ENCODE measurements around the gene PRKAA1.

PRKAA1 gene

DNA sequence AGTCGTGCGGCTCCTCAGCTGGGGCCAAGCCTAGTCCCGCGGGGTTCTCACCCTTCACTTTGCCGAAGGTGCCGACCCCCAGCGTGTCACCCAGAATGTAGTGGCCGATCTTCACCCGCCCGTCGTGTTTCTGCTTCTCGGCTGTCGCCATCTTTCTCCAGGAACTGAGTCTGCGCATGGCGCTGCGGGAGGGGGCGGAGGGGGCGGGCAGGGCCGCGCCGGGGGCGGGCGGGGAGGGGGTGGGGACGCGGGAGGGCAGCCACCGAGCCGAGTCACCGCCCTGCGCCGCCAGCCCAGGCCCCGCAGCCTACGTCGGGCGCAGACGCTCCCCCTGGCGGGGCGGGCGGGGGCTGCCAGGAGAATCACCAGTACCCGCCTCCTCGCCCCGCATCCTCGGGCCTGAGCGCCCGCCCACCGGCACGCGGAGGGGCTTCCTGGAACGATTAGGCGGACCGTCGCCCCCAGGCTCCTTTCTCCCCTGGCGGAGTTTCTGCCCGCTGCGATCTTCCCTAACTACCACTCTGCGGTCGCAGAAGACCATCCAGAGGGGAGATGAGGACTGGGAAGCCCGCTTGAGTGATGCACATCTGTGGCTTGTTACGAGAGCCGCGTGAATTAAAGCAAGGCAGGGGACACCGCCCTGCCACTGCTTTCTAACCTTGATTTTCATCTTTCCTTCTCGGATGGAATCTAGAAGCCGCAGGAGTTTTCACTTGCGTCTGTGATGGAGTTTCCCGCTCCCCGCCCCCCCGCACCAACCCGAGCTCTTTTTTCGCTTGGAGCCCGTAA is at the start of gene PRKAA1:
Gene PRKAA1, minus strand, starts transcription at position 363 of the 789 bp plus-strand sequence. Its CDS starts 185 bp downstream, at position 178.
- DNase-seq (ENCODE audit: low read depth), result peak; percentile 87

DNA sequence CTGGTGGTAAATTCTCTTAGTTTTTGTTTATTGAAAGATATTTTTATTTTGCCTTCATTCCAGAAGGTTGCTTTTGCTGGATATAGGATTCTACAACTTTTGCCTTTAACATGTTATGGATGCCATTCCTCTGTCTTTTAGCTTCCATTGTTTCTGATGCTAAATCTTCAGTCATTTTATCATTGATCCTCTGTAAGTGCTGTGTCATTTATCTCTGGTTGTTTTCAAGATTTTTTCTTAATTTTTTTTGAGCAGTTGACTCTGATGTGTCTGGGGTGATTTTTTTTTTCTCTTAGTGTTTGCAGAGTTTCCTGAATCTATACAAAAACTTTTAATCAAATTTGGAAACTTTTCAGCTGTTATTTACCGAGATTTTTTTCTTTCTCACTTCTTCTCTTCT is 49.4 kb upstream of the PRKAA1 start:
- no peak for DNase-seq (ENCODE audit: low read depth)

DNA sequence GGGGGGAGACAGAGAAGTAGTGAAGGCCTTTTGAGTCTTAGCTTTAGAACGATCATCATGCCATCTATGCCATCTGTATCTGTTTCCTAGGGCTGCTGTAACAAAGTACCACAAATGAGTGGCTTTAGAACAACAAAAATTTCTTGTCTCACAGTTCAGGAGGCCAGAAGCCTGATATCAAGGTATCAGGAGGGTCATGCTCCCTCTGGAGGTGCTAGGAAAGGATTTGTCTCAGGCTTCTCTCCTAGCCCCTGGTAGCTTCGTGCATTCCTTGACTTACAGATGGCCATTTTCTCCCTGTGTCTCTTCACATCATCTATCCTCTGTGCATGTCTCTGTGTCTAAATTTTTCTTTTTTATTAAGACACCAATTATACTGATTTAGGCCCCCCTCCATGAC is 48.2 kb upstream of the PRKAA1 start:
- no peak for DNase-seq (ENCODE audit: low read depth)

DNA sequence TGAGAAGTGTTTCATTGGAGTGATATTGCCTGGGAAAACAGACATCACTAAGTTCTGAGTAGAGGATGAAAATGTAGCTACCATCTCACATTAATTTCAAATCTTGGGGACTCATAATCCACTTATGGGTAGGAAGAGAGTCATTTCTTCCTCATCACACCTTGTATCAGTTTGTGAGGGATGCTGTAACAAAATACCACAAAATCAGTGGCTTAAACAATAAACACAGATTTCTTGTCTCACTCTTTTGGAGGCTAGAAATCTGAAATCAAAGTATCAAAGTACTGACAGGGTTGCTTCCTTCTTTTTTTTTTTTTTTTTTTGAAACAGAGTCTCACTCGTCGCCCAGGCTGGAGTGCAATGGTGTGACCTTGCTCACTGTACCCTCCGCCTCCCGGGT is 46.4 kb upstream of the PRKAA1 start:
- no peak for DNase-seq (ENCODE audit: low read depth)

DNA sequence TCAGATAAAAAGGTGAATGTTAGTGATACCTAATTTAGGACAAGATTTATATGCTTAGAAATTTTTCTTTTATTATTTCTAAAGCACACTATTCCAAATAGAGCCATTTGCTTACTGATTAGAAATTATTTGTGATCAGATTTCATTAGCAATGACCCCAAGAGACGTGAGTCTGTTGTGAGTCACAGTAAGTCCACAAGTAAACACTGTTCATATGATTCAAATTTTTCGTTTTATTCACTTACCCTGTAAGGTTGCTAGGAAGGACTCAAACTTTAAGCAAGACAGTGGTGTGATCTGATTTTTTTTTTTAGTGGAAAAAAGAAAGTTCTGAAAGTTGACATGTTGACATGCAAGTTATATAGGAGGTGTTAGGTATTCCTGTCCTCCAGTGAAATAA is 44.2 kb upstream of the PRKAA1 start:
- DNase-seq (ENCODE audit: low read depth), result peak; percentile 40

DNA sequence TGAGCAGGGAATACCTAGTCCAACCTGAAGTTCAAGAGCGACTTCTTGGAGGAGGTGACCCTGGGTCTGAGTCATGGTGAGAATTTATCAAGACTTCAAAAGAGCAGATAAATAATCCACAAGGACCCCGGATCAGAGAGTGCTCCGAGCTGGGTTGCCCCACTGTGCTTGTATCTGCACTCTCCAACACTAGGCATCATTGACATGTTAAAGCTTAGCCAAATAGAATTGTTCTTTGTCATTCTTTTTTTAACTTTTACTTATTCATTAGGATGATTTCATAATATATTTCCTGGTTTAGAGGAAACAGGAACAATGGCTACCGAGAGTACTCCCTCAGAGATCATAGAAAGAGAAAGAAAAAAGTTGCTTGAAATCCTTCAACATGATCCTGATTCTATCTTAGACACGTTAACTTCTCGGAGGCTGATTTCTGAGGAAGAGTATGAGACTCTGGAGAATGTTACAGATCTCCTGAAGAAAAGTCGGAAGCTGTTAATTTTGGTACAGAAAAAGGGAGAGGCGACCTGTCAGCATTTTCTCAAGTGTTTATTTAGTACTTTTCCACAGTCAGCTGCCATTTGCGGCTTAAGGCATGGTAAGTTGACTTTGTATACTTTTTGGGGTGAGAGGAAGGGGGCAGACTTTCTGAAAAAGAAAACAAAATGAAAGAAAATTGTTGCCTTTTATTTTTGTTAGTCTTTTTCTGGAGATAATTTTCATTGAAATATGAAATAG is 43.1 kb upstream of the PRKAA1 start, which contains the start of gene CARD6:
Gene CARD6, plus strand, starts transcription at position 300 of the 738 bp plus-strand sequence. Its CDS starts 16 bp downstream, at position 316.
- peak; percentile 42 for DNase-seq (ENCODE audit: low read depth)

DNA sequence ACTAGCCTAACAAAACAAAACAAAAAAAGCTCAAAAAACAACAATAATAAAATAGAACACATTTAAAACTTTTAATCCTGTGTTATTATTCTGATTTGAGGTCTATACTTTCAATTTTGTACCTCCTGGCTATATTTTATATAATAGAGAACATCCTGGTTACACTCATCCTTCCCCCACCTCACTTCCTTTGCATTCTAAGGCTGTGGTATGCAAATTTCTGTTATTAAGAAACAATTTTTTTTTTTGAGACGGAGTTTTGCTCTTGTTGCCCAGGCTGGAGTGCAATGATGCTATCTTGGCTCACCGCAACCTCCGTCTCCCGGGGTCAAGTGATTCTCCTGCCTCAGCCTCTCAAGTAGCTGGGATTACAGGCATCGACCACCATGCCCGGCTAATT is 39.9 kb upstream of the PRKAA1 start:
- DNase-seq (ENCODE audit: low read depth), result no peak

DNA sequence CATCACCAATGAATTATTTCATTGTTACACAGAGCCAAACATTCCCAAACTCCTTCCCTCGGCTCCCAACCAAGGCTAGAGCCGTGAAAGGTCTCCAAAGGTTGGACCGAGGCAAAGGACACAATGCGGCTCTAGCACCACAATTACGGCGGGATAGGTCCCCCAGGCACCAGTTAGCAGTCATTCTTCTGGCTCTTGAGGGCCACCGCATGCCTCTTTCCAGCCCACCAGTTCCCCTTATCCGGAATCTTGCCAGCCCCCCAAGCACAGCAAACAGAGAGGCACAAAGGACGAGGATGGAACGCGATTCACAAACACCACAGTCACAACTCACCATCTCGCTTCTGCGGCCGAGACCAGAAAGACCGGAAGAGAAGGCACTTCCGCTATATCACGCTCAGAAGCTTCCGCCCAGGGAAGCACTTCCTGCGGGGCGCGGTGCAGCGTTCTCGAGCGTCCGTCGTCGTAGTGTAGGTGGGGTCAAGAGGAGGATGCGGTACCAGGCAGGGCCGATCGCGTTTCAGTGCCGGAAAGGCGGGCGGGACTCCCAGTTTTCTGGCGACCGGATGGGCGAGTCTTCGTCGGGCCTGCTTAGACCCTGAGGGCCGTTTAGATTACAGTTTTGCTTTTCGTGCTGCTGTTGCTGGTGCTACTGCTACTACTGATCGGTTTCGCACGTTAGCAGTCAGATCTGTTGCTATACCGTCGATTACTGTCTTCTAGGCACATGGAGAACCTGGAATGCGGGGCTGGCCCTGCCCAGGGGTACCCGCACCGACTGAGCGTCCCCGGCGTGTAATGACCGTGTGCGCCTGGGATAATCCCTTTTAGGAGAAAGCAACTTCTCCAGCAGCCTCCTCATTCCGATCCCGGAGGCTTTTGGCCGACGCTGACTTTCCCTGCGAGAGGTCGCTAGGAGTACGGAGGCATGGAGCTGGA is 36.9 kb upstream of the PRKAA1 start, which contains the start of gene RPL37:
Gene RPL37, minus strand, starts transcription at position 374 of the 939 bp plus-strand sequence. Its CDS starts 37 bp downstream, at position 337.
- DNase-seq (ENCODE audit: low read depth), result peak; percentile 99

DNA sequence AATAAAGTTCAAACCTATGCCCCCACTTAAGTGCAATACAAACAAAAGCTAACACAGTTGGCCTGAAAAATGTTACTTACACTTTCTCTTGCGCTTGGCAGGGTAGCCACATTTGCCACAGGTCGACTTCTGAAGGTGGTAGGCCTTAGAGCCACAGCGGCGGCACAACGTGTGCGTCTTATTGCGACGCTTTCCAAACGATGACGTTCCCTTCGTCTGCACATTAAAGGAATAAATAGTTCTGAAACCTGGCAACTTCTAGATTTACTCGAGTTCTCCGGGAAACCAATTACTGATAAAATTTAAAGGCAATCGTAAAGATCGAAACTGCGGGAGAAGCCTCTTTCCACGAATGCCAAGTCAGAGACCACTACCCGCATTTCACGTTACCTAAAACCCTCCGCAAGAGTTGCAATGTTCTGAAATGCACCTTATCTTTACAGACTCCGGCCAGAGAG is 36.2 kb upstream of the PRKAA1 start:
- peak; percentile 29 for DNase-seq (ENCODE audit: low read depth)

DNA sequence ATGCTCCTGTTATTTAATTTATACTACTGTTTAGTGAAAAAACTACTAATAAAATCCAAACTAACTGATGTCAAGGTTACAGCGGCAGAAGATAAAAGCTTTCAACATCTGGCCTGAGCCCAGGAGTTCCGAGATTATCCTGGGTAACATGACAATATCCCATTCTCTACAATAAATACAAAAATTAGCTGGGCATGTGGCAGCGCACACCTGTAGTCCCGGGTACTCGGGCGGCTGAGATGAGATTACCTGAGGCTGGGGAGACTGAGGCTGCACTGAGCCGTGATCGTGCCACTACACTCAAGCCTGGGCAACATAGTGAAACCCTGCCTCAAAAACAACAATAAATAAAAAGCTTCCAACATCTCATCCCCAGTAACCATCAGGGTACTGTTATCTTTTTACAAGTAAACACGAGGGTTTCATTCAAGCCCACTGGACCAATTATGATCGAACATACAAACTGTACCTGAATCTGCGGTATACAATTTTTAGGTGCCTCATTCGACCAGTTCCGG is 35.6 kb upstream of the PRKAA1 start:
- no peak for DNase-seq (ENCODE audit: low read depth)

DNA sequence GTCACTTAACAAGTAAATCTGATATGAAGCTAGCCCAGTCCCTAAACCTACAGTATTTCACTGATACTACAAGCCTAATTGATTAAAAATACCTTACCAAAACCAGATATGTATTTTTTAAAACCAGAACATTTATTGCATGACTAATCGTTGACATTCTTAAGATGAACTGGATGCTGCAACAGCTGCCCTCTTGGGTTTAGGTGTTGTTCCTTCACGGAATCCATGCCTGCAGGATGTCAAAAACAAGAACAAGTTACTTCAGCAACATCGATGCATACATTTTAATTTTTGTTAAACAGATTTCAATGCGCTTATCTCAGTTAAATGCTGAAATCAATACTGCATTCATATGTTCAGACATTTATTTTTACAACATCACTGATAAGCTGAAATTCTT is 34.2 kb upstream of the PRKAA1 start:
- peak; percentile 26 for DNase-seq (ENCODE audit: low read depth)

DNA sequence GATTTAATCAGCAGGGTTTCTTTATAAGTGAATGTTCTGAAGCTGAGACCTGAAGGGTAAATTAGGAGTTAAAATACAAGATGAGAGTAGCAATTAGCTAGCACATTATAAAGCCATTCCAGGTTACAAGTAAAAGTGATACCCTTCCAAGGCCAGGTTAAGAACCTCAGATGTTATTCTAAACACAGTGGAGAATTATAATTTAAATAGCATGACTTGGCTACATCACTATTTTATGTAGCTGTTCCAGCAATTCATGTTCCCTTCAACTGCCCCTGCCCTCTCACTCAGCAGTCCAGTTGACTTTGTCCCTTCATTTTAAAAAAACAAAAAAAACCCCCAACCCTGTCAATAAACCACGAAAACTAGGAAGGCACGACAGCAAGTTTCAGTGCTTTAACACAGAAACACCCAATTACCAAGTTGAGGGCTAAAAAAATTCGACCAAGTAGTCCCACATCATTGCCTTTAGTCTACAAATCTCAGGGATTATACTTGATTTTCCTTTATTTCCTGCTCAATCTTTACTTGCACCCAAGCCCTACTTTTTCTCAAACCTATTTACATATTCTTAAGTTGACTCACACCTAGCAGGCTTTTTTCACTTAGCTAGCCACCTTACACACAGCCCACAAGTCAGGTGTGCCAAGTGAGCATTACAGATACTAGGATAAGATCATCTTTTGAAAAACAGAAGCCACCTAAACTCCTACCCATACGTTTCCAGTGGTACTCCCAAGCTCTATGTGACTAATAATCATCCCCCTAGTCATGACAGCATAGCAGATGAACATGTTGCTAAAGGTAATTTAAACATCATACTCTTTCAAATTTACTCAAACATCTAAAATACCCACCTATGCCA is 33.4 kb upstream of the PRKAA1 start:
- DNase-seq (ENCODE audit: low read depth), result no peak

DNA sequence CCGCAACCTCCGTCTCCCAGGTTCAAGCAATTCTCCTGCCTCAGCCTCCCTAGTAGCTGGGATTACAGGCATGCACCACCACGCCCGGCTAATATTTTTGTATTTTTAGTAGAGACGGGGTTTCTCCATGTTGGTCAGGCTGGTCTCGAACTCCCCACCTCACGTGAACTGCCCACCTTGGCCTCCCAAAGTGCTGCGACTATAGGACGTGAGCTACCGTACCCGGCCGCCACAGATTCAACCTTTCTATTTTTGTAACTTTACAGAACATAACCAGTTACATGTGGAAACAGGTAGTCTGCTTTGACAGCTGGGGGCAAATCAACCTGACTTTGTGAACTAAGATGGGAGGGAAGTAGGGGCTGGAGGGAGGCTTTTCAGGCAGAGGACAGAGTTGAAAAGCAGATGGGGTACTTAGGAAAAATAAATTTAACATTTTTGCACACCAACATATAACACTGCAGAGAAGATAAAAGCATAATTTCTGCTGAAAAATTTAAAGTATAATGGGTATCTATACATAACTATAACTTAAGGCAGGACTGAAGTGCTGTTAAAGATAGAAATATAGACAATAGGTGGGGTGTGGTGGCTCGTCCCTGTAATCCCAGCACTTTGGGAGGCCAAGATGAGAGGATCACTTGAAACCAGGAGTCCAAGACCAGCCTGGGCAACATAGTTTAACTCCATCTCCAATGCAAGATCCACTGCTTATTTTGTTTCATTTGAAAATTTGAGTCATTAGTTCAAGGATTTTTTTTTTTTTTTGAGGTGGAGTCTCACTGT is 31.8 kb upstream of the PRKAA1 start:
- DNase-seq (ENCODE audit: low read depth), result no peak

DNA sequence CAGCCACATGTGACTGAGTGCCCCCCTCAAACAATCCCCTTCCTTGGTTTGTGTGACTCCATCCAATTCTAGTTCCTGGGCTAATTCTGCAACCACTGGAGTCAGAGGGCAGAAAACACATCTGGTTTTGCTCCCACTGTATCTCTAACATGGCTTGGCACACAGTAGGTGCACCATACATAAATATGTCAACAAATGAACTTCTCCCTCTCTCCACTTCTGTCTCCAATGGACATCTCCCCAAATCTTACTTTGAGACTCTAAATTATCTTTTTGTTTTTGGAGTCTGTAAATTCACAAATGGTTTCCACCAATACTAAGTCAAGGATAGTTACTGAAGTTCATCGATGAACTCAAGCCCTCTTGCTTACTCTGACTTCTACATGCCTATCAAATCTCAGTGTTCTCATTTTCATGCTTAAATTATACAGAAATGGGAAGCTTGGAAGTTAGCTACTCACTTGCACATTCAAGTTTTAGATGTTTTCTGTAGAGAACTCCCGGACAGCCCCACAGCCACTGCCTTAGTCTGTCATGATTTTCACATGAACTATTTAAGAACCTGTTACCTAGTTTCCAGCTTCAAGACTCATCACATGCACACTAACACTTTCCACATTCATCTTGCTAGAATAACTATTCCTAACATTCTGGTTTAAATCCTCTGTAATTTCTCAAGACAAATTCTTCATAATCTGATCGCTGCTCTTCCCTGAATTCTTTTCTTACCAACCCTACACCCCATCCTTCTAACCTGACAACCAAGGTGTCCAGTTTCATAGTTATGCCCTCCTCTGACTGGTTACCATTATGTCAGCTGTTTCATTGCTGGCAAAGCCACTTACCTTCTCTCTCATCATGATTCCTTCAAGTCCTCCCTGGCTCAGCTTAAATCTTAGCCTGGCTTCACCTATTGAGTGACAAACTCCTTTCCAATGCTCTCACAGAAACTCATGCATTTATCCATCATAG is 30.8 kb upstream of the PRKAA1 start:
- no peak for DNase-seq (ENCODE audit: low read depth)

DNA sequence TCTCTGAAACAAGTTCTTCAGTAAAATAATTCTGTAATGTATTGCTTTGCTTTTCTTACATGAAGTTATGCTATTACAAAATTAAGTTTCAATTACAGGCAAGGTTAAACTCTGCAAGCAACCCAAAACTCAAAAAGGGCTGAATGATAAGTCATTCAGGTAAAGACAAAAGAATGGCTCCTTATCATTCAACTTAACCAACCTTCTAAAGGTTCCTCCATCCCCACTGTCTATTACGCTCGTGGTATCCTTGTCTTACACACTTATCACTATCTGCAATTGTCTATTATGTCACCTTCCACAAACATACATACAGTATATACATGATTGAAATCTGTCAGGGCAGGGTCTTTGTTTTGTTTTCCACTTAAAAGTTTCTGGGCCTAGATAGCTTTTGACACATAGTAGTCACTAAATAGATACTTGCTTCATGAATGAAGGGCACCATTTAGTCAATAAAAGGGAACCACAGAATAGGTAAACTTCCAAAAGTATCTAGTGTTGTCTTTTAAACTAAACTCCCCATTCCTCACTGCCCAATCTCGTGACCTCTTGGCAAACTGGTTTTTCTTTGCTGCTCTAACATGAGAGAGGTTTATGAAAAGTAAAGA is 30.0 kb upstream of the PRKAA1 start:
- DNase-seq (ENCODE audit: low read depth), result no peak

DNA sequence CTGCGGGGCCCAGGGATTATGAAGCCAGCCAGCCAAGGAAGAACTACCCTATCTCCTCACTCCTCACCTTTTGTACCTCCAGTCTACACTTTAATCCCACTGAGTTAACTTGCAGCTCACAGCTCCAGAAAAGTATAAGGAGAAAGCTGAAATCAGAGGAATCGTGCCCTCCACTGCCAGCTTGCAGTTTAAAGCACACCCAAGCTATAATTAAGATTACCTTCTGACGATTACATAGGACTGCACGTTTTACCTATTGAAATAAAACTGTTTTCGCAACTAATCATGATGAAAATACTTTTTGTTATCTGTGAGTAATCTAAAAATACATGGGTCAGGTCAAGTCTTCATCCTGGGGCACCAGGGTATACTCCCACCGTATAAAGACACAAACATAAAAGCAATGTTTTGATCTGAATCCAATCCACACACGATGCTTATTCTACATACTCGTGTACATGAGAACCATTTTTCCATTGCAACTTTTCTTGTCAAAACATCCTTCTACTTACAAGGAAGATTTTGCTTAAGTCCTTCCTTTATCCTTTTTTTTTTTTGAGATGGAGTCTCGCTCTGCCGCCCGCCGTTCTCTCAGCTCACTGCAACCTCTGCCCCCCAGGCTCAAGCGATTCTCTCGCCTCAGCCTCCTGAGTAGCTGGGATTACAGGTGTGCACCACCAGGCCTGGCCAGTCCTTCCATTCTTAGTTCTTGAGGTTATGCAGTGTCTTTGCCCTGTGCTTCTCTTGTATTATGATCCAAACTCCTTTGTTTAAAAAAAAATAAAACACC is 29.2 kb upstream of the PRKAA1 start:
- DNase-seq (ENCODE audit: low read depth), result no peak

DNA sequence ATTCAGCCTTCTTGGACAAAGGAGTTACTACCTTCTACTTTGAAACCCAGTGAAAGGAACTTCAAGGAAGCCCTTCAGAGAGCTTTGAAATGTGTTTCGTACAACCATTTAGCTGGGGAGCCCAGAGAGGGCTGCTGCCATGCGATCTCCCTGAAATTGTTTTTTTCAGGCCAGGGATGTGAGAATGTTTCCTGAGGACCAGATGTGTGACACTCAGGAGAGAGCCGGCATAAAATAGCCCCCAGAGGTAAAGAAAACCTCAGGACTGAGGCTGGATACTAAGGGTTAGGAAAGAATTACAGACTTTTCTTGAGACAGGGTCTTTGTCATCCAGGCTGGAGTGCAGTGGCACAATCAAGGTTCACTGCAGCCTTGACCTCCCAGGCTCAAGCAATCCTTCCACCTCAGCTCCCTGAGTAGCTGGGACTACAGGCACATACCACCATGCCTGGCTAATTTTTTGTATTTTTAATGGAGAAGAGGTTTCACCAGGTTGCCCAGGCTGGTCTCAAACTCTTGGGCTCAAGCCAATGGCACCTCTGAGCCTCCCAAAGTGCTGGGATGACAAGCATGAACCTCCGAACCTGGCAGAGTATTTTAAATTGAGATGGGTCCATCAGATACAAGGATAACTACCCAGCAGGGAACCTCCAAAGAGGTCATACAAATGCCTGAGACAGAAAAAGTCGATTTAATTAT is 28.5 kb upstream of the PRKAA1 start:
- no peak for DNase-seq (ENCODE audit: low read depth)
